K562 (cell line): ENCODE results near the gene TMEM167B. TPM values are rescaled to one million over a fixed set of nuclear protein-coding genes. Genes with fewer than 3 reads are reported as not detected.

Source experiments
- DMBX1 ChIP-seq: fragments of 250-450 bp; sonication (Bioruptor Pico); IDR thresholded peaks from 2 replicates; pipeline ENCODE4 v1.8.0; 2022; ENCODE audit warnings: inconsistent platforms, mild to moderate bottlenecking, moderate library complexity, borderline replicate concordance
- ERF ChIP-seq: fragments of 450-650 bp; formaldehyde crosslinking; IDR thresholded peaks from 2 replicates; pipeline ENCODE4 v1.4.0; 2020; ENCODE audit warnings: mild to moderate bottlenecking, mixed read lengths
- GATAD2B ChIP-seq: fragments of 450-650 bp; IDR thresholded peaks from 2 replicates; pipeline ENCODE4 v1.6.1; 2017; ENCODE audit warnings: mild to moderate bottlenecking, borderline replicate concordance
- MECOM ChIP-seq: fragments of 250-450 bp; sonication (Bioruptor Pico); IDR thresholded peaks from 2 replicates; pipeline ENCODE4 v1.8.0; 2022; ENCODE audit warnings: inconsistent platforms
- MYC ChIP-seq, 2 experiments: fragments of 250-450 bp in 1 of 2; sonication (Bioruptor Pico) in 1 of 2; IDR thresholded peaks; 2 replicates each; pipeline versions ENCODE4 v1.5.1 to v1.6.1; 2012 to 2021; ENCODE audit warnings: low read depth in 2 of 2, borderline replicate concordance in 1 of 2, improper control_type of control experiment in 1 of 2, low read length in 1 of 2, mild to moderate bottlenecking in 1 of 2, moderate library complexity in 1 of 2
- RCOR1 ChIP-seq, 2 experiments: IDR thresholded peaks; 2 replicates each; pipeline ENCODE4 v1.6.1; 2012; ENCODE audit warnings: low read depth in 2 of 2, low read length in 2 of 2, borderline replicate concordance in 1 of 2, improper control_type of control experiment in 1 of 2
- SMAD1 ChIP-seq: fragments of 150-350 bp; IDR thresholded peaks from 2 replicates; pipeline ENCODE4 v1.6.1; 2014; ENCODE audit warnings: low read length, low read depth; ENCODE audit not compliant: partially characterized antibody
- TCF3 ChIP-seq: sonication (generic); formaldehyde crosslinking; IDR thresholded peaks from 2 replicates; pipeline ENCODE4 v1.4.0; 2020; ENCODE audit warnings: mild to moderate bottlenecking, missing genetic modification reagents
- ZNF146 ChIP-seq: IDR thresholded peaks from one replicate; pipeline ENCODE4 v1.6.1; 2018; ENCODE audit warnings: missing compliant biosample characterization; ENCODE audit not compliant: unreplicated experiment
- ZNF282 ChIP-seq: sonication (generic); formaldehyde crosslinking; IDR thresholded peaks from 2 replicates; pipeline ENCODE4 v1.8.1; 2023; ENCODE audit warnings: missing genetic modification reagents
- ZNF592 ChIP-seq: fragments of 450-650 bp; IDR thresholded peaks from 2 replicates; pipeline ENCODE4 v1.6.1; 2017; ENCODE audit warnings: antibody characterized with exemption, mild to moderate bottlenecking
- ZNF717 ChIP-seq: fragments of 250-450 bp; sonication (Bioruptor Pico); IDR thresholded peaks from 2 replicates; pipeline ENCODE4 v1.5.0; 2021
- polyA plus RNA-seq, 8 experiments: library from polyadenylated mRNA; depleted of rRNA in 4 of 8; stranded (reverse) in 5 of 8; unstranded in 3 of 8; fragments of >200 nt; fragmentation: Nextera tagmentation in 2 of 8; fragmentation: Illumina TruSeq in 1 of 8; extraction: Ambion mirVana in 2 of 8; extraction: Trizol in 1 of 8; gene quantifications; 2 replicates each; pipeline versions ENCODE4 v1.2.1 to v1.2.3, GENCODE V29; 2011 to 2014; ENCODE audit warnings: inconsistent platforms in 1 of 8, missing spikeins in 1 of 8
- total RNA-seq, 7 experiments: library from RNA; depleted of rRNA in 6 of 7; stranded (reverse); fragments of >200 nt in 6 of 7; fragmentation: Illumina TruSeq in 2 of 7; extraction: Trizol in 2 of 7; gene quantifications; 2 replicates each; pipeline versions ENCODE4 v1.2.1 to v1.2.3, GENCODE V29; 2011 to 2021; ENCODE audit warnings: low replicate concordance in 1 of 7
- TF ChIP-seq, protein P1 (sequence below): sonication (generic); formaldehyde crosslinking; IDR thresholded peaks from 2 replicates; pipeline ENCODE4 v1.8.0; 2023; ENCODE audit warnings: missing genetic modification reagents, mild to moderate bottlenecking, borderline replicate concordance
- TF ChIP-seq, protein P2 (sequence below): sonication (generic); formaldehyde crosslinking; IDR thresholded peaks from 2 replicates; pipeline ENCODE4 v1.8.1; 2023; ENCODE audit warnings: mild to moderate bottlenecking, missing genetic modification reagents

Gene TMEM167B
- total and polyA plus RNA-seq, 9 of the 15 experiments (the other 6 are each of a cell fraction or from before 2014, with no cell fraction given): 17.2 to 36.4 (median 32.2) TPM

DNA sequence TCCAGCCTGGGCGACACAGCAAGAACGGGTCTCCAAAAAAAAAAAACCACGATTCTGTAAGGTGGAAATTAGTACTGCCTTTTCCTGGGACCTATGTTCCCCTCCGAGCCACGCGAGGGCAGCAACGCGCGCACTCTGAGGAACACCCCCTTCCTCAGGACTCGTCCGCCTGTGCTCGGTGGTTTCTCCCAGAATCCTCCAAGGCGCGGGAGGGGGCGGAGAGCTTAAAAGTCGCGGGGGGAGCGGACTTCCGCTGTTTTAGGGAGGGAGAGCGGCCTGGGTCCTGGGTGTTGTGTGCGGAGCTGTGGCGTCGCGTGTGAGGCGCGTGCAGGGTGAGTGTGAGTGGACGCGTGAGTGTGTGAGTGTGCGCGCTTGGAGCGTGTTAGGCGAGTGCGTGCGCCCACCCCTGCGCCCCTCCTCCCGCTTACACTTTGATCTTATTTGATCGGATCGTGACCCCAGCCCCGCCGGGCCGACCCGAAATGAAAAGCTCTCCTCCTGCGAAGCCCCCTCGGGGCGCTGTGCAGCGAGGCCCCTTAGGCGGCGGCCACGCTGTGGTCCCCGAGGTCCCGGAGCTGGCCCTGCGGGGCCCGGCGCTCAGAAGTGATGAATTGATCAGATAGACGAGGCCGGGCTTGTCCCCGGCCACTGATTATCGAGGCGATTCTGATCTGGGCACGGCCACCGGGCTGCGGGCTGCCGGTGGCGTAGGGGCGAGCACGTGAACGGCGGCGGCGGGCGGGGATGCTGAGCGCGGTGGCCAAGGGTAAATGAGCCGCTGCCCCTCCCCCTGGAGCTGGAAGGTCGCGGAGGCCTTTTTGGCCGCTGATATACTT lies 9.6 kb downstream of the TMEM167B start (continued):
- TF ChIP-seq, protein P1, sequence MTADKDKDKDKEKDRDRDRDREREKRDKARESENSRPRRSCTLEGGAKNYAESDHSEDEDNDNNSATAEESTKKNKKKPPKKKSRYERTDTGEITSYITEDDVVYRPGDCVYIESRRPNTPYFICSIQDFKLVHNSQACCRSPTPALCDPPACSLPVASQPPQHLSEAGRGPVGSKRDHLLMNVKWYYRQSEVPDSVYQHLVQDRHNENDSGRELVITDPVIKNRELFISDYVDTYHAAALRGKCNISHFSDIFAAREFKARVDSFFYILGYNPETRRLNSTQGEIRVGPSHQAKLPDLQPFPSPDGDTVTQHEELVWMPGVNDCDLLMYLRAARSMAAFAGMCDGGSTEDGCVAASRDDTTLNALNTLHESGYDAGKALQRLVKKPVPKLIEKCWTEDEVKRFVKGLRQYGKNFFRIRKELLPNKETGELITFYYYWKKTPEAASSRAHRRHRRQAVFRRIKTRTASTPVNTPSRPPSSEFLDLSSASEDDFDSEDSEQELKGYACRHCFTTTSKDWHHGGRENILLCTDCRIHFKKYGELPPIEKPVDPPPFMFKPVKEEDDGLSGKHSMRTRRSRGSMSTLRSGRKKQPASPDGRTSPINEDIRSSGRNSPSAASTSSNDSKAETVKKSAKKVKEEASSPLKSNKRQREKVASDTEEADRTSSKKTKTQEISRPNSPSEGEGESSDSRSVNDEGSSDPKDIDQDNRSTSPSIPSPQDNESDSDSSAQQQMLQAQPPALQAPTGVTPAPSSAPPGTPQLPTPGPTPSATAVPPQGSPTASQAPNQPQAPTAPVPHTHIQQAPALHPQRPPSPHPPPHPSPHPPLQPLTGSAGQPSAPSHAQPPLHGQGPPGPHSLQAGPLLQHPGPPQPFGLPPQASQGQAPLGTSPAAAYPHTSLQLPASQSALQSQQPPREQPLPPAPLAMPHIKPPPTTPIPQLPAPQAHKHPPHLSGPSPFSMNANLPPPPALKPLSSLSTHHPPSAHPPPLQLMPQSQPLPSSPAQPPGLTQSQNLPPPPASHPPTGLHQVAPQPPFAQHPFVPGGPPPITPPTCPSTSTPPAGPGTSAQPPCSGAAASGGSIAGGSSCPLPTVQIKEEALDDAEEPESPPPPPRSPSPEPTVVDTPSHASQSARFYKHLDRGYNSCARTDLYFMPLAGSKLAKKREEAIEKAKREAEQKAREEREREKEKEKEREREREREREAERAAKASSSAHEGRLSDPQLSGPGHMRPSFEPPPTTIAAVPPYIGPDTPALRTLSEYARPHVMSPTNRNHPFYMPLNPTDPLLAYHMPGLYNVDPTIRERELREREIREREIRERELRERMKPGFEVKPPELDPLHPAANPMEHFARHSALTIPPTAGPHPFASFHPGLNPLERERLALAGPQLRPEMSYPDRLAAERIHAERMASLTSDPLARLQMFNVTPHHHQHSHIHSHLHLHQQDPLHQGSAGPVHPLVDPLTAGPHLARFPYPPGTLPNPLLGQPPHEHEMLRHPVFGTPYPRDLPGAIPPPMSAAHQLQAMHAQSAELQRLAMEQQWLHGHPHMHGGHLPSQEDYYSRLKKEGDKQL: peak; percentile 92
- TF ChIP-seq, protein P2, sequence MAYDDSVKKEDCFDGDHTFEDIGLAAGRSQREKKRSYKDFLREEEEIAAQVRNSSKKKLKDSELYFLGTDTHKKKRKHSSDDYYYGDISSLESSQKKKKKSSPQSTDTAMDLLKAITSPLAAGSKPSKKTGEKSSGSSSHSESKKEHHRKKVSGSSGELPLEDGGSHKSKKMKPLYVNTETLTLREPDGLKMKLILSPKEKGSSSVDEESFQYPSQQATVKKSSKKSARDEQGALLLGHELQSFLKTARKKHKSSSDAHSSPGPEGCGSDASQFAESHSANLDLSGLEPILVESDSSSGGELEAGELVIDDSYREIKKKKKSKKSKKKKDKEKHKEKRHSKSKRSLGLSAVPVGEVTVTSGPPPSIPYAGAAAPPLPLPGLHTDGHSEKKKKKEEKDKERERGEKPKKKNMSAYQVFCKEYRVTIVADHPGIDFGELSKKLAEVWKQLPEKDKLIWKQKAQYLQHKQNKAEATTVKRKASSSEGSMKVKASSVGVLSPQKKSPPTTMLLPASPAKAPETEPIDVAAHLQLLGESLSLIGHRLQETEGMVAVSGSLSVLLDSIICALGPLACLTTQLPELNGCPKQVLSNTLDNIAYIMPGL (CRISPR knock-in tag): peak; percentile 38; the same call in 1 of the 2 replicates
- TF ChIP-seq ZNF282 (CRISPR knock-in tag) (peak; percentile 74; the same call in 1 of the 2 replicates), ZNF592 (peak; percentile 91), MECOM (CRISPR knock-in tag) (no peak), RCOR1 (IDR thresholded peaks at IDR 0.05; ENCODE audit: borderline replicate concordance in 1 of 2, low read depth in 2 of 2, low read length in 2 of 2) (peak; percentile 35 to 90; a peak in 3 of 4 replicates), DMBX1 (peak; percentile 66; the same call in 1 of the 2 replicates), GATAD2B (peak; percentile 93), ZNF146 (CRISPR knock-in tag) (peak; percentile 35), ERF (CRISPR knock-in tag) (peak; percentile 96), TCF3 (CRISPR knock-in tag) (peak; percentile 35), SMAD1 (peak; percentile 97), MYC (IDR thresholded peaks at IDR 0.05; ENCODE audit: low read depth, low read length) (peak; percentile 98), MYC (CRISPR knock-in tag; IDR thresholded peaks at IDR 0.05; ENCODE audit: borderline replicate concordance, low read depth) (peak; percentile 99), ZNF717 (CRISPR knock-in tag) (peak; percentile 88)
